NCI-H748 (cell line): Measurements from ENCODE around the gene PANK1.
"Not testable (repeated sequence)": the region's sequence is repeated elsewhere in the genome, so short reads cannot be mapped to it uniquely, and the experiment has no call there.

ENCODE experiments used
- DNase-seq: peaks from one replicate; lab custom pipeline; 2025; ENCODE audit not compliant: unreplicated experiment; lab: John Stamatoyannopoulos, UW

Gene PANK1

GRCh38 chr10:89576022-89576421, 69.0 kb downstream of the PANK1 start:
- no peak for DNase-seq

- no peak for DNase-seq
These were observed 70.0 kb downstream of the PANK1 start for GRCh38 chr10:89575031-89575430.

GRCh38 chr10:89574368-89574767, 70.7 kb downstream of the PANK1 start:
- no peak for DNase-seq

- no peak for DNase-seq
These were observed 77.3 kb downstream of the PANK1 start for GRCh38 chr10:89567576-89568245.

GRCh38 chr10:89566992-89567391, 78.0 kb downstream of the PANK1 start:
- DNase-seq = no peak

- DNase-seq = peak; percentile 5
These were observed 78.7 kb downstream of the PANK1 start for GRCh38 chr10:89566095-89566950.

GRCh38 chr10:89565180-89565579, 79.9 kb downstream of the PANK1 start:
- DNase-seq = no peak

- DNase-seq = peak; percentile 60
These were observed 81.1 kb downstream of the PANK1 start for GRCh38 chr10:89563861-89564478.

- no peak for DNase-seq
These were observed 81.7 kb downstream of the PANK1 start for GRCh38 chr10:89563311-89563710.

- no peak for DNase-seq
These were observed 88.4 kb downstream of the PANK1 start for GRCh38 chr10:89556600-89556999.

GRCh38 chr10:89555688-89556445, 89.2 kb downstream of the PANK1 start:
- DNase-seq = peak; percentile 29

GRCh38 chr10:89554433-89554832, 90.6 kb downstream of the PANK1 start:
- peak; percentile 31 for DNase-seq

- no peak for DNase-seq
These were observed 91.8 kb downstream of the PANK1 start for GRCh38 chr10:89553064-89553734.

GRCh38 chr10:89552213-89552612, 92.8 kb downstream of the PANK1 start:
- no peak for DNase-seq

GRCh38 chr10:89550509-89550908, 94.5 kb downstream of the PANK1 start:
- DNase-seq = peak; percentile 67

- peak; percentile 78 for DNase-seq
These were observed 95.5 kb downstream of the PANK1 start for GRCh38 chr10:89549510-89549909.

GRCh38 chr10:89548673-89549072, 96.4 kb downstream of the PANK1 start:
- DNase-seq = peak; percentile 71

- no peak for DNase-seq
These were observed 97.1 kb downstream of the PANK1 start for GRCh38 chr10:89547853-89548513.

GRCh38 chr10:89546651-89547050, 98.4 kb downstream of the PANK1 start:
- DNase-seq = not testable (repeated sequence)

- DNase-seq = no peak
These were observed 101.2 kb downstream of the PANK1 start for GRCh38 chr10:89543841-89544240.
